ENCODE measurements around the gene MEG3. TPM values are rescaled to one million over a fixed set of nuclear protein-coding genes. Genes with fewer than 3 reads are reported as not detected.

MEG3 gene
- total and polyA plus RNA-seq, 9 of the 15 experiments (the other 6 are each of a cell fraction or from before 2014, with no cell fraction given): 0.10 to 5.3 (median 1.0) TPM; not detected in 1

GRCh38 chr14:100871234-100872186, 45.6 kb downstream of the MEG3 start:
- peaks cover 16 to 25% of the 10 kb centered on the region in 2 experiments; a peak in 4 of 5 replicates for H3K4me1 ChIP-seq (replicated peaks in 1 of 2; ENCODE audit: control insufficient read depth in 2 of 2, insufficient read depth in 2 of 2, low read length in 2 of 2)
- peak overlapping the region; percentile 70 for H2AFZ ChIP-seq (ENCODE audit: low read depth, low read length)
- WGBS (ENCODE audit: insufficient coverage, low coverage, missing lambda C conversion rate): 10% methylated on average over 9 of the region's 16 CpGs
- peak; percentile 78 to 83 (median 80) for DNase-seq (ENCODE audit: extremely low read depth in 1 of 4, low spot score in 3 of 4)
- H3K27ac ChIP-seq (ENCODE audit: extremely low read depth, low read depth, low read length): peak overlapping the region; percentile 87
- H3K4me2 ChIP-seq (ENCODE audit: insufficient read depth, low read length): peak overlapping the region; percentile 78
- ChIA-PET CTCF (ENCODE audit: low intra/inter-chr PET ratio) (no interaction called here), POLR2A (interaction anchor here (0.7 to 1.3 kb wide), 2 partner anchors 8 to 887 kb away, joined by 3 read pairs; no protein-coding TSS in a partner anchor)
- FAIRE-seq: peak; percentile 97
- H3K27me3 ChIP-seq (ENCODE audit: control insufficient read depth in 2 of 2, insufficient read depth in 2 of 2, low read length in 2 of 2): no peaks in the 10 kb centered on the region
- no peaks in the 10 kb centered on the region for H3K79me2 ChIP-seq (ENCODE audit: control insufficient read depth, insufficient read depth, low read length)
- peak overlapping the region; percentile 7; the same call in 1 of the 2 replicates for H3K4me3 ChIP-seq
- H3K9ac ChIP-seq (ENCODE audit: insufficient read depth in 1 of 2, low read depth in 2 of 2, low read length in 2 of 2): peak overlapping the region in 1 of 2 experiments; percentile 52; a peak in 2 of 4 replicates
- no peaks in the 10 kb centered on the region for H3K9me1 ChIP-seq (ENCODE audit: control insufficient read depth, insufficient read depth, low read length)
- intact Hi-C loops (cut with micrococcal nuclease) (no loop called here), in situ Hi-C loops (cut with MboI) (no loop called here)
- no TSS peak for BruUV-seq (replicated peaks)
- H3K36me3 ChIP-seq (ENCODE audit: control insufficient read depth, insufficient read depth, low read length): no peaks in the 10 kb centered on the region
- H4K20me1 ChIP-seq (replicated peaks; ENCODE audit: control insufficient read depth, insufficient read depth, low read length): no peaks in the 10 kb centered on the region
- H3K9me3 ChIP-seq (replicated peaks; ENCODE audit: control insufficient read depth, insufficient read depth, low read depth, low read length): 0 out of 2 replicates have a peak, but pooled peaks cover 2% of the 10 kb centered on the region
- ATAC-seq: peak; percentile 90
- no peak for TF ChIP-seq ZNF165 (CRISPR knock-in tag; IDR thresholded peaks at IDR 0.05; ENCODE audit: borderline replicate concordance)
- no peak for TF ChIP-seq ZNF224 (CRISPR knock-in tag; IDR thresholded peaks at IDR 0.05)
- no peak for TF ChIP-seq ID3 (CRISPR knock-in tag; IDR thresholded peaks at IDR 0.05)
- no peak for TF ChIP-seq ID3 (tag; IDR thresholded peaks at IDR 0.05)
- TF ChIP-seq, protein P1, sequence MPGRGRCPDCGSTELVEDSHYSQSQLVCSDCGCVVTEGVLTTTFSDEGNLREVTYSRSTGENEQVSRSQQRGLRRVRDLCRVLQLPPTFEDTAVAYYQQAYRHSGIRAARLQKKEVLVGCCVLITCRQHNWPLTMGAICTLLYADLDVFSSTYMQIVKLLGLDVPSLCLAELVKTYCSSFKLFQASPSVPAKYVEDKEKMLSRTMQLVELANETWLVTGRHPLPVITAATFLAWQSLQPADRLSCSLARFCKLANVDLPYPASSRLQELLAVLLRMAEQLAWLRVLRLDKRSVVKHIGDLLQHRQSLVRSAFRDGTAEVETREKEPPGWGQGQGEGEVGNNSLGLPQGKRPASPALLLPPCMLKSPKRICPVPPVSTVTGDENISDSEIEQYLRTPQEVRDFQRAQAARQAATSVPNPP (IDR thresholded peaks at IDR 0.05; ENCODE audit: borderline replicate concordance, insufficient read depth, insufficient read length): no peak
- no peak for TF ChIP-seq DMBX1 (CRISPR knock-in tag; IDR thresholded peaks at IDR 0.05; ENCODE audit: borderline replicate concordance)
- peak; percentile 20 to 71; a peak in 1 of 4 replicates for TF ChIP-seq MAZ (CRISPR knock-in tag; conservative IDR thresholded peaks at IDR 0.05 in 1 of 2, IDR thresholded peaks at IDR 0.05 in 1 of 2)
- 0 out of 2 replicates have a peak, but pooled peaks have one; percentile 46 for TF ChIP-seq MTA3 (IDR thresholded peaks at IDR 0.05; ENCODE audit: borderline replicate concordance)
- no peak for TF ChIP-seq FOXJ3 (CRISPR knock-in tag; IDR thresholded peaks at IDR 0.05)
- TF ChIP-seq CREB1 (IDR thresholded peaks at IDR 0.05): no peak
- TF ChIP-seq CREB1 (CRISPR knock-in tag; IDR thresholded peaks at IDR 0.05): no peak; the same call in 1 of the 2 replicates
- TF ChIP-seq DEAF1 (CRISPR knock-in tag; IDR thresholded peaks at IDR 0.05): no peak
- peak in 1 of 2 experiments; percentile 29; a peak in 1 of 4 replicates for TF ChIP-seq SRF (CRISPR knock-in tag; IDR thresholded peaks at IDR 0.05)
- no peak for TF ChIP-seq TAF7 (tag; IDR thresholded peaks at IDR 0.05)

All from K562 (cell line).